Measurements from ENCODE around the gene HLA-DQA1. TPM values are rescaled to one million over a fixed set of nuclear protein-coding genes. Genes with fewer than 3 reads are reported as not detected.

Gene HLA-DQA1
- total and polyA plus RNA-seq, 9 of the 15 experiments (the other 6 are each of a cell fraction or from before 2014, with no cell fraction given): 0.04 to 0.49 TPM; not detected in 7

Other genes starting within 250 kb of the HLA-DQA1 start
Only the 7 nearest of the 12 such genes appear.
- not detected in 2 replicates for gene HLA-DRA, start 197.5 kb upstream of the HLA-DQA1 start, total RNA-seq (2014; rRNA removed)
- not detected in 2 replicates for gene HLA-DRA, start 197.5 kb upstream of the HLA-DQA1 start, total RNA-seq (2014; rRNA removed; fragmentation: Illumina TruSeq; extraction: Trizol)
- 0.34 and 0.47 TPM in 2 replicates for gene HLA-DRA, start 197.5 kb upstream of the HLA-DQA1 start, total RNA-seq (2015; rRNA removed; fragmentation: Illumina TruSeq; extraction: Trizol)
- gene HLA-DRA, start 197.5 kb upstream of the HLA-DQA1 start, total RNA-seq (2021): 1.8 and 2.4 TPM in 2 replicates
- not detected in 2 replicates for gene HLA-DRA, start 197.5 kb upstream of the HLA-DQA1 start, polyA plus RNA-seq (2011; rRNA removed)
- gene HLA-DRA, start 197.5 kb upstream of the HLA-DQA1 start, polyA plus RNA-seq (2014; fragmentation: Illumina TruSeq; extraction: Trizol): 0.53 TPM in 1 of 2 replicates, not detected in the other
- gene HLA-DRA, start 197.5 kb upstream of the HLA-DQA1 start, polyA plus RNA-seq (2014; fragmentation: Nextera tagmentation; extraction: Ambion mirVana): under 1 TPM; 0.18 to 0.31 TPM
- gene HLA-DRA, start 197.5 kb upstream of the HLA-DQA1 start, polyA plus RNA-seq (2014; rRNA removed): 0.41 and 0.80 TPM in 2 replicates
- not detected in 2 replicates for gene HLA-DRB5, start 107.1 kb upstream of the HLA-DQA1 start, total RNA-seq (2014; rRNA removed)
- not detected in 2 replicates for gene HLA-DRB5, start 107.1 kb upstream of the HLA-DQA1 start, total RNA-seq (2014; rRNA removed; fragmentation: Illumina TruSeq; extraction: Trizol)
- gene HLA-DRB5, start 107.1 kb upstream of the HLA-DQA1 start, total RNA-seq (2015; rRNA removed; fragmentation: Illumina TruSeq; extraction: Trizol): not detected in 2 replicates
- gene HLA-DRB5, start 107.1 kb upstream of the HLA-DQA1 start, total RNA-seq (2021): 0.27 TPM in 1 of 2 replicates, not detected in the other
- gene HLA-DRB5, start 107.1 kb upstream of the HLA-DQA1 start, polyA plus RNA-seq (2011; rRNA removed): not detected in 2 replicates
- gene HLA-DRB5, start 107.1 kb upstream of the HLA-DQA1 start, polyA plus RNA-seq (2014; fragmentation: Illumina TruSeq; extraction: Trizol): not detected in 2 replicates
- not detected for gene HLA-DRB5, start 107.1 kb upstream of the HLA-DQA1 start, polyA plus RNA-seq (2014; fragmentation: Nextera tagmentation; extraction: Ambion mirVana)
- not detected in 2 replicates for gene HLA-DRB5, start 107.1 kb upstream of the HLA-DQA1 start, polyA plus RNA-seq (2014; rRNA removed)
- not detected in 2 replicates for gene HLA-DRB1, start 47.6 kb upstream of the HLA-DQA1 start, total RNA-seq (2014; rRNA removed)
- gene HLA-DRB1, start 47.6 kb upstream of the HLA-DQA1 start, total RNA-seq (2014; rRNA removed; fragmentation: Illumina TruSeq; extraction: Trizol): not detected in 2 replicates
- gene HLA-DRB1, start 47.6 kb upstream of the HLA-DQA1 start, total RNA-seq (2015; rRNA removed; fragmentation: Illumina TruSeq; extraction: Trizol): not detected in 2 replicates
- gene HLA-DRB1, start 47.6 kb upstream of the HLA-DQA1 start, total RNA-seq (2021): 0.78 and 1.0 TPM in 2 replicates
- 0.06 TPM in 1 of 2 replicates, not detected in the other for gene HLA-DRB1, start 47.6 kb upstream of the HLA-DQA1 start, polyA plus RNA-seq (2011; rRNA removed)
- not detected in 2 replicates for gene HLA-DRB1, start 47.6 kb upstream of the HLA-DQA1 start, polyA plus RNA-seq (2014; fragmentation: Illumina TruSeq; extraction: Trizol)
- gene HLA-DRB1, start 47.6 kb upstream of the HLA-DQA1 start, polyA plus RNA-seq (2014; fragmentation: Nextera tagmentation; extraction: Ambion mirVana): under 1 TPM in 1 of 2 experiments, not detected in 1; 0.06 TPM
- gene HLA-DRB1, start 47.6 kb upstream of the HLA-DQA1 start, polyA plus RNA-seq (2014; rRNA removed): not detected in 2 replicates
- gene HLA-DQB1, start 29.3 kb downstream of the HLA-DQA1 start, total RNA-seq (2014; rRNA removed): not detected in 2 replicates
- not detected in 2 replicates for gene HLA-DQB1, start 29.3 kb downstream of the HLA-DQA1 start, total RNA-seq (2014; rRNA removed; fragmentation: Illumina TruSeq; extraction: Trizol)
- not detected in 2 replicates for gene HLA-DQB1, start 29.3 kb downstream of the HLA-DQA1 start, total RNA-seq (2015; rRNA removed; fragmentation: Illumina TruSeq; extraction: Trizol)
- 0.29 TPM in 1 of 2 replicates, not detected in the other for gene HLA-DQB1, start 29.3 kb downstream of the HLA-DQA1 start, total RNA-seq (2021)
- gene HLA-DQB1, start 29.3 kb downstream of the HLA-DQA1 start, polyA plus RNA-seq (2011; rRNA removed): not detected in 2 replicates
- gene HLA-DQB1, start 29.3 kb downstream of the HLA-DQA1 start, polyA plus RNA-seq (2014; fragmentation: Illumina TruSeq; extraction: Trizol): not detected in 2 replicates
- not detected for gene HLA-DQB1, start 29.3 kb downstream of the HLA-DQA1 start, polyA plus RNA-seq (2014; fragmentation: Nextera tagmentation; extraction: Ambion mirVana)
- not detected in 2 replicates for gene HLA-DQB1, start 29.3 kb downstream of the HLA-DQA1 start, polyA plus RNA-seq (2014; rRNA removed)
- not detected in 2 replicates for gene HLA-DQA2, start 104.0 kb downstream of the HLA-DQA1 start, total RNA-seq (2014; rRNA removed)
- gene HLA-DQA2, start 104.0 kb downstream of the HLA-DQA1 start, total RNA-seq (2014; rRNA removed; fragmentation: Illumina TruSeq; extraction: Trizol): not detected in 2 replicates
- not detected in 2 replicates for gene HLA-DQA2, start 104.0 kb downstream of the HLA-DQA1 start, total RNA-seq (2015; rRNA removed; fragmentation: Illumina TruSeq; extraction: Trizol)
- not detected in 2 replicates for gene HLA-DQA2, start 104.0 kb downstream of the HLA-DQA1 start, total RNA-seq (2021)
- not detected in 2 replicates for gene HLA-DQA2, start 104.0 kb downstream of the HLA-DQA1 start, polyA plus RNA-seq (2011; rRNA removed)
- gene HLA-DQA2, start 104.0 kb downstream of the HLA-DQA1 start, polyA plus RNA-seq (2014; fragmentation: Illumina TruSeq; extraction: Trizol): not detected in 2 replicates
- gene HLA-DQA2, start 104.0 kb downstream of the HLA-DQA1 start, polyA plus RNA-seq (2014; fragmentation: Nextera tagmentation; extraction: Ambion mirVana): not detected
- gene HLA-DQA2, start 104.0 kb downstream of the HLA-DQA1 start, polyA plus RNA-seq (2014; rRNA removed): not detected in 2 replicates
- gene HLA-DQB2, start 126.1 kb downstream of the HLA-DQA1 start, total RNA-seq (2014; rRNA removed): not detected in 2 replicates
- gene HLA-DQB2, start 126.1 kb downstream of the HLA-DQA1 start, total RNA-seq (2014; rRNA removed; fragmentation: Illumina TruSeq; extraction: Trizol): not detected in 2 replicates
- not detected in 2 replicates for gene HLA-DQB2, start 126.1 kb downstream of the HLA-DQA1 start, total RNA-seq (2015; rRNA removed; fragmentation: Illumina TruSeq; extraction: Trizol)
- not detected in 2 replicates for gene HLA-DQB2, start 126.1 kb downstream of the HLA-DQA1 start, total RNA-seq (2021)
- not detected in 2 replicates for gene HLA-DQB2, start 126.1 kb downstream of the HLA-DQA1 start, polyA plus RNA-seq (2011; rRNA removed)
- gene HLA-DQB2, start 126.1 kb downstream of the HLA-DQA1 start, polyA plus RNA-seq (2014; fragmentation: Illumina TruSeq; extraction: Trizol): not detected in 2 replicates
- not detected for gene HLA-DQB2, start 126.1 kb downstream of the HLA-DQA1 start, polyA plus RNA-seq (2014; fragmentation: Nextera tagmentation; extraction: Ambion mirVana)
- not detected in 2 replicates for gene HLA-DQB2, start 126.1 kb downstream of the HLA-DQA1 start, polyA plus RNA-seq (2014; rRNA removed)
- 0.98 and 1.7 TPM in 2 replicates for gene HLA-DOB, start 179.6 kb downstream of the HLA-DQA1 start, total RNA-seq (2014; rRNA removed)
- gene HLA-DOB, start 179.6 kb downstream of the HLA-DQA1 start, total RNA-seq (2014; rRNA removed; fragmentation: Illumina TruSeq; extraction: Trizol): 2.3 TPM in 2 replicates
- gene HLA-DOB, start 179.6 kb downstream of the HLA-DQA1 start, total RNA-seq (2015; rRNA removed; fragmentation: Illumina TruSeq; extraction: Trizol): 1.1 and 1.2 TPM in 2 replicates
- gene HLA-DOB, start 179.6 kb downstream of the HLA-DQA1 start, total RNA-seq (2021): 1.3 and 2.5 TPM in 2 replicates
- gene HLA-DOB, start 179.6 kb downstream of the HLA-DQA1 start, polyA plus RNA-seq (2011; rRNA removed): 4.0 and 4.6 TPM in 2 replicates
- gene HLA-DOB, start 179.6 kb downstream of the HLA-DQA1 start, polyA plus RNA-seq (2014; fragmentation: Illumina TruSeq; extraction: Trizol): 3.7 and 3.8 TPM in 2 replicates
- 1 to 10 TPM; 2.5 to 2.7 TPM for gene HLA-DOB, start 179.6 kb downstream of the HLA-DQA1 start, polyA plus RNA-seq (2014; fragmentation: Nextera tagmentation; extraction: Ambion mirVana)
- gene HLA-DOB, start 179.6 kb downstream of the HLA-DQA1 start, polyA plus RNA-seq (2014; rRNA removed): 1.8 and 3.2 TPM in 2 replicates